NCI-H2227 (cell line): ENCODE results near the gene SSBP2.

Source experiments
- DNase-seq: peaks from one replicate; lab custom pipeline; 2025; ENCODE audit not compliant: unreplicated experiment; lab: John Stamatoyannopoulos, UW

SSBP2 gene

GRCh38 chr5:81401266-81401665 is 349.6 kb downstream of the SSBP2 start:
- DNase-seq: no peak

DNA sequence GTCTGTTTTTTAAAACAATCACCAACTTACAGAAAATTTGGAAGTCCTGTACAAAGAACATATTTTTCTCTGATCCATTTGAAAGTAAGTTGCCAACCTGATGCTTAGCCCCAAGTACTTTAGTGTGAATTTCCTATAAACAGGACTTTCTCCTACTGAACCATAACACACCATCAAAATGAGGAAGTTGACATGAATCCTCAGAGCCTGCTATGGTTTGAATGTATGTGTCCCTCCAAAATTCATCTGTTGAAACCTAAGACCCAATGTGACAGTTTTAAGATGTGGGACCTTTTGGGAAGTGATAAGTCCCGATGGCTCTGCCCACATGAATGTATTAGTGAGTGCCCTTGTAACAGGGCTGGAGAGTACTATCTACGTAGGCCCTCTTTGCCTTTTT is 350.5 kb downstream of the SSBP2 start:
- no peak for DNase-seq

DNA sequence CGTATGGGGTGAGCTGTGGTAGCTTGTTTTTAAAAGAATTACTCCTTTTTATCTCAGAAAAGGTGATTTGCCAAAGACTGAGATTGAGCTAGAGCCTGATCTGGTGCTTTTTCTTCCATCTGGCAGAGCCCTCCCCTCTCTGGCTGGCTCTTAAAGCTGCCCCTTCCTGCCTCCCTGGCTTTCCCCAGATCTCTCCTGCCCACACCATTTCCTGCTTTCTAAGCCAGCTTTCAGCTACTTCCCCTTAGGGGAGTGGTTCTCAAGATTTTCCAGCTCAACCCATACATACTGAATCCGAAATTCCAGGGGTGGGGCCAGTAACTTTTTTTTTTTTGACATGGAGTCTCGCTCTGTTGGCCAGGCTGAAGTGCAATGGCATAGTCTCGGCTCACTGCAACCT is 352.2 kb downstream of the SSBP2 start:
- DNase-seq: no peak

DNA sequence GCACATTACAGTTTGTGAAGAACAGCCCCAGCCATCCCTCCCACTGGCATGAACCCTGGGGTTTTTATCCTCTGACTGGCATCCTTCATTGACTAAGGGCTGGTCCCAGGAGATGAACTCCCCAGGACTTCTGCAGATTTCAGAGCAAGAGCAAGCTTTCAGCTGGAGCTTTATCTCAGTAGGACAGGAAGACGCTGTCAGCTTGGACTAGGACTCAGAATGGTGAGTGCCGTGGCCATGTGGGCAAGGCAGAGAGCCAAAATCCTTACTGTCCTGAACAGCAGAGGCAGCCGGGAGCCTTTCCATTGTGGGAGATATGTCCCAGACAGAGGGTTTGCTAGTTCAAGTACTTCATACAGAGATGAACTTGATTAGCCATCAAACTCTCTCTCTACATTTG is 353.7 kb downstream of the SSBP2 start:
- no peak for DNase-seq

- DNase-seq: peak; percentile 8
These were observed 355.6 kb downstream of the SSBP2 start for GRCh38 chr5:81395262-81395661.

- peak; percentile 23 for DNase-seq
These were observed 356.8 kb downstream of the SSBP2 start, which contains the start of gene ACOT12 for GRCh38 chr5:81393783-81394718. Gene ACOT12, minus strand, starts transcription at chr5:81394134. Its CDS starts 20 bp downstream, at chr5:81394114.

GRCh38 chr5:81393430-81393782 is 357.5 kb downstream of the SSBP2 start:
- no peak for DNase-seq

DNA sequence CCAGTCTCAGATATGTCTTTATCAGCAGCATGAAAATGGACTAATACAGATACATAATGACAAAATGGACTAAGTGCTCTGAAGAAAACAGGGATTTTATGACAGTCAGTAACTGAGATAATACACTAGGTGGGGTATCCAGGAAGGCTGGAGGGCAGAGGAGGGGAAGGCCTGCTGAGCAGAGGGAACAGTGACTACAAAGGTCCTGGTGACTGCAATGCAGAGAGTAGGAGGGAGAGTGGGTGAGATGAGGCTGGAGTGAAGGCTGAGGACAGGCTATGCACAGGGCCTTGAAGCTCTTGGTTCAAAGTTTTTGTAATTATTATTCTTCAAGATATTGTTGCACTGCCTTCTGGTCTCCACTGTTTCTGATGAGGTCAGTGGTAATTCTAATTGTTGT is 361.9 kb downstream of the SSBP2 start:
- no peak for DNase-seq

DNA sequence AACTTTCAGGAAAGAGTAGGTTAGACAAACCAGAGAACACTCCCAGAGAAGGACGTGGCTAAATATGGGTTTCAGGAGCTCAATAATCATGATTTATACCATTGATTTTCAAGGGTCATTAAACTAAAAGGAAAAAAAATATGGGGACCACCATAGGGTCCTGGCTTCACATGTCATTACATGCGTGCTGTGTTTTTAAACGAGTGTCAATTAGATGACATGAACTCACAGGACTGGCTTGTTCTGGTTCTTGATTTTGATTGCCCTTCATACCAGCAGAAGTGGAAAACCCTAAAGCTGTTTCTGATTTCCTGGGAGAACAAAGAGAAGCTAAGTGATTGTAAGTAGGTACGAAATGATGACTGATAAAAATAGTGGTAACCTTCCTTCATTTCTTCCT is 362.7 kb downstream of the SSBP2 start:
- DNase-seq: no peak

DNA sequence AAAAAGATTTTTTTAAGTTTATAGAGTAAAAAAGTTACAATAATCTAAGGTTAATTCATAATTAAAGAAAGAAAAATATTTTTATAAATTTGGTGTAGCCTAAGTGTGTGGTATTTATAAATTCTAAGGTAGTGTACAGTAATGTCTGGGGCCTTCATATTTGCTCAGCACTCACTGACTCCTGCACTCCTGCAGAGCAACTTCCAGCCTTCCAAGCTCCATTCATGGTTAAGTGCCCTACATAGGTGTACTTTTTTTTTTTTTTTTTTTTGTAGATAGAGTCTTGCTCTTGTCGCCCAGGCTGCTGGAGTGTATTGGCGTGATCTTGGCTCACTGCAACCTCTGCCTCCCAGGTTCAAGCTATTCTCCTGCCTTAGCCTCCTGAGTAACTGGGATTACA is 367.0 kb downstream of the SSBP2 start:
- no peak for DNase-seq

GRCh38 chr5:81371354-81371876 is 379.5 kb downstream of the SSBP2 start:
- DNase-seq: no peak

GRCh38 chr5:81370912-81371311 is 380.0 kb downstream of the SSBP2 start:
- DNase-seq: no peak

- DNase-seq: no peak
These were observed 385.4 kb downstream of the SSBP2 start for GRCh38 chr5:81365541-81365940.

- no peak for DNase-seq
These were observed 387.6 kb downstream of the SSBP2 start for GRCh38 chr5:81363093-81363871.
